ENCODE measurements around the gene KRT82. TPM values are rescaled to one million over a fixed set of nuclear protein-coding genes. Genes with fewer than 3 reads are reported as not detected.

Gene KRT82
- total and polyA plus RNA-seq, 2 experiments from 2014 or later: not detected

GRCh38 chr12:52358575-52359350, 47.4 kb downstream of the KRT82 start (continued):
- no peak for TF ChIP-seq REST (IDR thresholded peaks at IDR 0.05; ENCODE audit: unreplicated experiment)
- TF ChIP-seq EZH2 (IDR thresholded peaks at IDR 0.05; ENCODE audit: low read depth, unreplicated experiment): no peak
- TF ChIP-seq CREB1 (CRISPR knock-in tag; IDR thresholded peaks at IDR 0.05; ENCODE audit: low read depth): no peak
- no peak for TF ChIP-seq ZNF331 (CRISPR knock-in tag; IDR thresholded peaks at IDR 0.05; ENCODE audit: low read depth)
- TF ChIP-seq NANOG (IDR thresholded peaks at IDR 0.05; ENCODE audit: borderline replicate concordance): no peak

- ATAC-seq: no peak
- no peaks in the 10 kb centered on the region for H3F3A ChIP-seq (replicated peaks; ENCODE audit: low read depth)
- DNase-seq (ENCODE audit: low spot score): no peak
- H4K20me1 ChIP-seq (replicated peaks; ENCODE audit: insufficient read depth): no peaks in the 10 kb centered on the region
- no peak overlapping the region for H3K27ac Mint-ChIP-seq
- H3K4me2 ChIP-seq: no peak overlapping the region
- H3K4me3 ChIP-seq: no peak overlapping the region
- no peak overlapping the region for H2AFZ ChIP-seq
- H3K9me3 Mint-ChIP-seq: no peaks in the 10 kb centered on the region
- H3K4me1 Mint-ChIP-seq: peaks cover 9% of the 10 kb centered on the region
- no peak overlapping the region for H3K4me3 Mint-ChIP-seq
- H3K27me3 ChIP-seq (ENCODE audit: insufficient read depth): no peaks in the 10 kb centered on the region
- no peaks in the 10 kb centered on the region for H3K79me2 ChIP-seq (replicated peaks; ENCODE audit: insufficient read depth)
- H3K27ac ChIP-seq (ENCODE audit: low read depth): no peak overlapping the region
- no peaks in the 10 kb centered on the region for H3K36me3 ChIP-seq (ENCODE audit: insufficient read depth)
- no peaks in the 10 kb centered on the region for H3K9me2 ChIP-seq (ENCODE audit: insufficient read depth)
- H3K4me1 ChIP-seq (ENCODE audit: insufficient read depth): no peaks in the 10 kb centered on the region
- no peaks in the 10 kb centered on the region for H3K36me3 Mint-ChIP-seq (ENCODE audit: low read depth)
- no peaks in the 10 kb centered on the region for H3K27me3 Mint-ChIP-seq (ENCODE audit: insufficient read depth, low read depth, poor library complexity)
- TF ChIP-seq EZH2phosphoT487 (IDR thresholded peaks at IDR 0.05; ENCODE audit: unreplicated experiment): no peak
- TF ChIP-seq REST (IDR thresholded peaks at IDR 0.05; ENCODE audit: unreplicated experiment): no peak
- no peak for TF ChIP-seq ZNF331 (CRISPR knock-in tag; IDR thresholded peaks at IDR 0.05; ENCODE audit: low read depth)
- TF ChIP-seq EZH2 (IDR thresholded peaks at IDR 0.05; ENCODE audit: low read depth, unreplicated experiment): no peak
- no peak for TF ChIP-seq NANOG (IDR thresholded peaks at IDR 0.05; ENCODE audit: borderline replicate concordance)
- TF ChIP-seq CTCF (conservative IDR thresholded peaks at IDR 0.05; ENCODE audit: low read depth in 2 of 2): no peak
- no peak for TF ChIP-seq ZNF114 (CRISPR knock-in tag; IDR thresholded peaks at IDR 0.05)
These were observed 49.2 kb downstream of the KRT82 start for GRCh38 chr12:52356762-52357580.
